Neuron (in vitro differentiated cells): ENCODE data around the gene CARMIL1.
A peak's percentile ranks its signal among the peaks of the same experiment; 100 is the strongest.

Experiments used
- H2AFZ ChIP-seq: one replicate; pipeline ENCODE4 v1.6.1; 2013; ENCODE audit warnings: low read depth, mild to moderate bottlenecking, inconsistent platforms, low read length, moderate library complexity
- H3K27me3 ChIP-seq: one replicate; pipeline ENCODE4 v1.6.1; 2013; ENCODE audit warnings: low read length; ENCODE audit not compliant: insufficient read depth
- H3K36me3 ChIP-seq: one replicate; pipeline ENCODE4 v1.6.1; 2013; ENCODE audit warnings: low read length; ENCODE audit not compliant: insufficient read depth
- H3K4me1 ChIP-seq: one replicate; pipeline ENCODE4 v1.6.1; 2013; ENCODE audit warnings: low read length; ENCODE audit not compliant: insufficient read depth
- H3K4me3 ChIP-seq: 2 replicates; pipeline ENCODE4 v1.5.1; 2013; ENCODE audit warnings: mild to moderate bottlenecking, low read length, moderate library complexity
- H3K9me3 ChIP-seq: one replicate; pipeline ENCODE4 v1.6.1; 2013; ENCODE audit warnings: low read length

CARMIL1 gene

DNA sequence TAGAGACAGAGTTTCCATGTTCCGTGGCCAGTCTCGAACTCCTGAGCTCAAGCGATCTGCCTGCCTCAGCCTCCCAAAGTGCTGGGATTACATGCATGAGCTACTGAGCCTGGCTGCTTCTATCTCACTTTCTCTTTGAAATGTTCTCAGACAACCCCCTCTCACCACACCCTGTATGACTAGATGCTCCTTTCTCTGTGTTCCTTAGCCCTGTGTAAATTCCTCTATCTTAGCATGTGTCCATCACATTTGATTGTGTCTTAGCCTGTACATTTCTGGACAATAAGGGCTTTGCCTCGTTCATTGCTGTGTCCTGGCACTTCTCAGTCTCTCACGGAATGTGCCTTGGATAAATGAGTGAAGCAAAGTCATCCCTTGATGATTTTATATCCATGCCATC lies 204.8 kb downstream of the CARMIL1 start:
- Histone ChIP-seq H2AFZ (no peak overlapping the region), H3K4me1 (no peaks in the 10 kb centered on the region), H3K27me3 (no peaks in the 10 kb centered on the region), H3K4me3 (no peak overlapping the region), H3K36me3 (no peaks in the 10 kb centered on the region), H3K9me3 (no peaks in the 10 kb centered on the region)

DNA sequence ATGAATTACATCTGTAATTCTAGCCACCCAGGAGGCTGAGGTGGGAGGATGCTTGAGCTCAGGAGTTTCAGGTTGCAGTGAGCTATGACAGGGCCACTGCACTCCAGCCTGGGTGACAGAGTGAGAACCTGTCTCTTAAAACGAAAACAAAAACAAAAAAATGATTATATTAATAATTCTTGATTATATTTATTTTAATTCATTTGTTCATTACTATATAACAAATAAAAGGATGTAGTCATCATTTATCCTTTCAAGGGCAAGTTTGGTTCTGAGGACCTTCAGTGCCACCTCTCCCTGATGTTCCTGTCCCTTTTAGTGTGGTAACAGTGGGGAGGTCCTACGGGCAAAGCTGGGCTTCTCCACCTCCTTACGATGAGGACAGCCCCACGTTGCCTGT lies 205.7 kb downstream of the CARMIL1 start:
- Histone ChIP-seq H3K4me1 (peaks cover 2% of the 10 kb centered on the region), H3K27me3 (no peaks in the 10 kb centered on the region), H3K4me3 (no peak overlapping the region), H2AFZ (no peak overlapping the region), H3K36me3 (no peaks in the 10 kb centered on the region), H3K9me3 (no peaks in the 10 kb centered on the region)

DNA sequence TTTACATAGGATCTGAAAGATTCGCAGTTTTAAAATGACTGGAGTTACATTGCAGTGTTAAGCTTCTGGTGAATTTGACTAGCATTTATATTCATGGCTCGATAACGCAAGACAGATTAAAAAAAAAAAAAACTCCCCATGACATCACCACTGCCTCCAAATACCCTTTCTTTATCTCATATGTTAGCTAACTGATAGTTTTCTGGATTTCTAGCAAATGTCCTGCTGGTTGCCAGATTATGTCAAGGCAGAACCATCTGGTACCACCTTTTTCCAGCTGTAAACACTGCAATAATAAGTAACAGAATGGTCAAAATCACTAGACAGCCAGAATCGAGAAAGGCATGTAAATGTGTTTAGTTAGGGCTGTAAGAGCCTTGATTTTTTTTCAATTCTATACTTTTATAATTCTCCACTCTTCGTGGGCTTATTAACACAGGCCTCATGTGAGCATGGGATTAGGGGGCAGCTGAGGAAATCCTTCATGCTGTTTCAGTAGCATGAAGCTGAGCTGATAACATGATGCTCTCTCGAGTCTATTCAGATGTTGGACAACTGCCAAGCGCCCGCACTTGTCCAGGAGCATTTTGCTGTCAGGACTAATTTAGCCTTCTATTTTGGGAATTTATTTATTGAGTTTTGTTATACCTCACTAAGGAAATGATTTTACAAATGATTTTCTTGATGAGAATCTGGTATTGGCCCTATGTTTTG lies 206.8 kb downstream of the CARMIL1 start:
- Histone ChIP-seq H3K36me3 (no peaks in the 10 kb centered on the region), H3K4me1 (peaks cover 3% of the 10 kb centered on the region), H3K9me3 (no peaks in the 10 kb centered on the region), H2AFZ (no peak overlapping the region), H3K27me3 (no peaks in the 10 kb centered on the region), H3K4me3 (no peak overlapping the region)

DNA sequence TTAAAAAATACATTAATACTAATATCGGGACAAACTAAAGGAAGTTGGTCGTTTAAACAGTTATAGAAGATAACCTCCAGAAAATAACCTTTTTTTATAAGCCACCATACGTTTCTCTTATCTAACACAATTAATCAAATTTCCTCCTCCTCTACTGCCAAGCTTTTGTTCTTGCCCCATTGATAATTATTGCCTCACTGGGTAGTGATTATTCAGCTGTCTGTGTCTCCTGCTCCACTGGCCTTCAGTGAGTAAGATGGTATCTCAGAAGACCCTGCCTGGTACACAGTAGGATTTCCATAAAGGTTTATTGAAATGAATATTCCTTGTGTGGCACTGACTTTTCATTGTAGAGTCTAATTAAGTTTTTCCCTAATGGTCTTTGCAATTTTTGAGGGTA lies 207.4 kb downstream of the CARMIL1 start:
- no peak overlapping the region for H2AFZ ChIP-seq
- H3K36me3 ChIP-seq: no peaks in the 10 kb centered on the region
- no peaks in the 10 kb centered on the region for H3K9me3 ChIP-seq
- H3K4me3 ChIP-seq: no peak overlapping the region
- peaks cover 3% of the 10 kb centered on the region for H3K4me1 ChIP-seq
- no peaks in the 10 kb centered on the region for H3K27me3 ChIP-seq

DNA sequence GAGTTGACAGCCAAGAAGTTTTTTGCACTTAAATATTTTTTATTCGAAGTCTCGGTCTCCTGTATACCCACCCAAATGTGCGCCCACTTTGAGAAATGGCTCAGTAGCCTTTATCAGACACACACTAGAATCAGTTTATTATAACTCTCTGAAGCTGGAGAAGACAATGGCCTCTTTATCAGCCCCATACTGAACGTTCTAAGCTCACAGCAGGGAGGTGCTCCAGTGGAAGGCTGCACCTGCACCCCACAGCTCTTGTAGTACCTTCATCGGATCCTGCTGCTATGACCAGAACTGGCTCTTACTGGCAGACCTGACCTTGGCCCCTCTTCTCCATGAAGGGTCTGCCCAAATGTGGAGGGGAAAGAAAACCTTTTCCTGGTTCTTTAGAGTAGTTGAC lies 207.8 kb downstream of the CARMIL1 start:
- Histone ChIP-seq H3K4me3 (no peak overlapping the region), H3K36me3 (no peaks in the 10 kb centered on the region), H3K4me1 (peaks cover 3% of the 10 kb centered on the region), H3K9me3 (no peaks in the 10 kb centered on the region), H3K27me3 (no peaks in the 10 kb centered on the region), H2AFZ (no peak overlapping the region)

DNA sequence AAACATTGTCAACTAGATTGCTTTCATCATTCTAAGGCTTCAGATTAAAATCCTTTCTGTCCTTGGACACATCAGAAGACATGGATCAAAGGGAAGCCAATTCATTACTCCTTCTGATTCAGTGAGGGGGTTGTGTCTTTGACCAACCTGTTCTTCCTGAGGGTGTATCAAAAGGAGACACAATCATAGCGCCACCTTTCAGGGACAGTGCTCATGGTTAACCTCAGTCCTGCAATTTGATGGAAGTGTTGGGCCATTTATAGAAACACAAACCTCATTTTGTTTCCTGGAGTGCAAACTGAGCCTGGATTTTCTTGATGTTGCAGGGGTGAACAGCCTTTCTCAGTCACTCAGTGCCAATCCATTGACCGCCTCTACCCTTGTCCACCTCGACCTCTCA lies 209.0 kb downstream of the CARMIL1 start:
- Histone ChIP-seq H3K4me3 (no peak overlapping the region), H3K36me3 (no peaks in the 10 kb centered on the region), H2AFZ (no peak overlapping the region), H3K27me3 (no peaks in the 10 kb centered on the region), H3K9me3 (no peaks in the 10 kb centered on the region), H3K4me1 (peaks cover 3% of the 10 kb centered on the region)

DNA sequence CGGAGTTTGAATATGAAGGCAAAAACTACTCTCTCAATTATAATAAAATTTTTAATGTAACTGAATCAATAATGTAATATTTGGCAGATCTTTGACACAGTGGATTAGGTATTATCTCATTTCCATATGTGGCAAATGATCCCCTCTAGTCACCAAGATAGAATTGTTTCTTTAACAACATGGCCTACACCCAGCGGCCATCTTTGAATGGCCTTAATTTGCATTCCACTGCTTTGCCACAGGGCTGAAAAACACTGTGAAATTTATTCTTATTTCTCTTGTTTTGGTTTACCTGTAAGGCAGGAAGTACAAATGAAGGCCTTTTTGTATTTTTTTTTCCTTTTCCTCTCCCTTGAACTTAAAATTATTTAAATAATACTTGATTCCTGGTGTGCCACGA lies 210.2 kb downstream of the CARMIL1 start:
- Histone ChIP-seq H2AFZ (no peak overlapping the region), H3K36me3 (no peaks in the 10 kb centered on the region), H3K27me3 (no peaks in the 10 kb centered on the region), H3K9me3 (no peaks in the 10 kb centered on the region), H3K4me3 (no peak overlapping the region), H3K4me1 (peaks cover 3% of the 10 kb centered on the region)

DNA sequence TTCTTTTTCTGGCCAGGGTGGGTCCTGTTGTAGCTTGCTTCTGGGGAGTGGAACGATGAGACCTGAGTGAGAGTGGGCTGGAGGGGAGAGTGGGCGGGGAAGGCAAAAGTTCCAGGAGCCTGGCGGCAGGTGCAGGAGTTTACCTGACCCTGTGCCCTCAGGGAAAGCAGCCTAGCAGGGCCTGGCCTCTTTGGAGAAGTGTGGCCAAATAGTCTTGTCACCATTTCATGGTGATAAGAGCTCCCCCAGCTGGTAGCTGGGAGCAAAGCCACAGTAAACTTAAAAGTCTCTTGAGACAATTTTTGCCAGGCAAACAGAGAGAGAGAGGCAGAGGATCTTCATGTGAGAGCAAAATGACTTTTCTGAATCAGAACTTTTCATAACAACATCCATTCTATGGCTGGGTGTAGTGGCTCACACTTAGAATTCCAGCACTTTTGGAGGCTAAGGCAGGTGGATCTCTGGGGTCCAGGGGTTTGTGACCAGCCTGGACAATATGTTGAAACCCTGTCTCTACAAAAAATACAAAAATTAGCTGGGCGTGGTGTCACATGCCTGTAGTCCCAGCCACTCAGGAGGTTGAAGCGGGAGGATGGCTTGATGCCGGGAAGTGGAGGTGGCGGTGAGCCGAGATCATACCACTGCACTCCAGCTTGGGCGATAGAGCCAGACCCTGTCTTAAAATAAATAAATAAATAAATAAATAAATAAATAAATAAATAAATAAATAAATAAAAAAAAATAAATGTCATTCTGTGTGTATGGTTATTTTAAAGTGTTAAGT lies 211.0 kb downstream of the CARMIL1 start:
- H3K36me3 ChIP-seq: no peaks in the 10 kb centered on the region
- no peaks in the 10 kb centered on the region for H3K27me3 ChIP-seq
- no peak overlapping the region for H2AFZ ChIP-seq
- no peak overlapping the region for H3K4me3 ChIP-seq
- H3K4me1 ChIP-seq: peaks cover 3% of the 10 kb centered on the region
- no peaks in the 10 kb centered on the region for H3K9me3 ChIP-seq

DNA sequence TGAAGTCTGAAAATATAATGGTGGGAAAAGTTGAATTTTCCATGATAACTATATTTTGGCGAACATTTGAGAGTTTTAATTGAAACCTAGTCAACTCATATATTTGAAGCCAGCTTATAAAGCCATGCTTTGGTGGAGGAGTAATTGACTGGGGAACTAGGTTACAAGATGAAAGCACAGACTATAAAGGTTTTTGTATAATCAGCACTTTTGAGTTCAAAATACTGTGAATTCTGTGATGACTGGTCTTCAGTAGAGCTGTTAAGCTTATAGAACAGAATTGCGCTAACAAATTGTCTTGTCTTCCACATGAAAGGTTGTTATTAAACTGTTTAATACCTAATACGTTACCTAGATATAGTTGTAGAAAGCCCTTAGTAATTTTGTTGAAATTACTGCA lies 213.8 kb downstream of the CARMIL1 start:
- no peaks in the 10 kb centered on the region for H3K9me3 ChIP-seq
- no peak overlapping the region for H2AFZ ChIP-seq
- peaks cover 13% of the 10 kb centered on the region for H3K4me1 ChIP-seq
- H3K4me3 ChIP-seq: no peak overlapping the region
- no peaks in the 10 kb centered on the region for H3K27me3 ChIP-seq
- no peaks in the 10 kb centered on the region for H3K36me3 ChIP-seq

DNA sequence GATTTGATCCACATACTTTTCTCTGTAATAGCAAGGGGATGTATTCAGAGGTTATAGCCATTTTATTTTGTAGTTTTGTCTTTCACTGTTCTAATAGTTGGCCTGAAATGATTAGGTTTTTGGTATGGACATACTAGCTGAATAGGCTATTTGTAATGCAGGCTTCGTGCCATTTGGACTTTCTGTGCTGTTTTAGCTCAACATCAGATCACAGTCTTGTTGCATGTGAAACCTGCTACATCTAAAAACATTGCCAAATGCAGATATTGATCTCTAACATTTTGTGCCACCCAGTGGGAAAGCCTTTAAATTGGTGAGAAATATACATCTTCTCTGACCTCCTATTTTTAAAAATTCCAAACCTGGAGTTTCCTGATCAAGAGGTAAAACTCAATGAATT lies 215.3 kb downstream of the CARMIL1 start:
- H3K4me3 ChIP-seq: no peak overlapping the region
- H3K9me3 ChIP-seq: no peaks in the 10 kb centered on the region
- peaks cover 27% of the 10 kb centered on the region for H3K4me1 ChIP-seq
- H2AFZ ChIP-seq: no peak overlapping the region
- H3K36me3 ChIP-seq: no peaks in the 10 kb centered on the region
- no peaks in the 10 kb centered on the region for H3K27me3 ChIP-seq

DNA sequence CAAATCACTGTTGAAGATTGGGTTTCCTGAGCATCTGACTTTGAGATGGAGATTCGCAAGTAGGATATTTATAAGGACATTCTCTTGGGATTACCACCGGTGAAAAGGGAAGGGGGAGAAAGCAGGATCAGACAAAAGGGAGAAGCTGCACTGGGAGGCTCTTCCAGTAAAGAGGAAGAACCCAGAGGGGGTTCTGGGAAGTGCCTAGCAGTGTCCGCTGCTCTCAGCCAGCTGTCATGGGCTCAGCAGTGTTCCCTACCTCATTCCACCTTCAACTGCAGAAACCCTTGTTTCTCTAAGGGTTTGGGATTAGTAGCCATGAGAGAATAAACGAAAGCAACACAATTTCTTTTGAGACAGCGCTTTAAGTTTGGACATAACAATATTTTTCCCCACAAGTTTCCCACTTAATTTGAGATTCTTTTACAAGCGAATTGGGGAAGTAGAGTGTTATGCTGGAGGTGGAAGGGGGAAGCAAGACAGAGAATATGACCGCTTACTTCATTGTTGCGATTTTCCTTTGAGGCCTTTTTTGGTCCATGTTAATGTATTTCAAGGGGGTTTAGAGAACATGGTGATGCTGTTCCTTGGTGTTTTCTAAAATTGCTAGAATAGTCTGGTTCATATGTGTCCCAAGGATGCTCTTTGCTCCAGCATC lies 218.3 kb downstream of the CARMIL1 start:
- Histone ChIP-seq H2AFZ (no peak overlapping the region), H3K9me3 (no peaks in the 10 kb centered on the region), H3K4me3 (no peak overlapping the region), H3K4me1 (peaks cover 41% of the 10 kb centered on the region), H3K36me3 (no peaks in the 10 kb centered on the region), H3K27me3 (no peaks in the 10 kb centered on the region)

DNA sequence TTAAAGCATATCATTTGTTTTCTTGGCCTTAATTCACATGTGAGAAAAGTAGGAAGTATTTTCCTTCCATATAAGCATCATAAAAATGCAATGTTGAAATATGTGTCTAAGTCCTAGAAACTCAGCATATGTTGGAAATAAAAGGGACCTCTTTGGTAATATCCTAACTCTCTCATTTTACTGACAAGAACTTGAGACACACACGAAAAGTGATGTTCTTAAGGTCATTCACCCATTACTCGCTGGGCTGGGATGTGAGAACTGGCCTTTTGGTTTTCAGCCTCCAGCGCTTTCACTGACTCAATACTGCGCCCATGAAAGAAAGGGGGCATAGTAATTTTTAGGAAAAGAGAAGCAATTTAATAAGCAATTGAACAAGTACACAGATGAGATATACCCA lies 219.3 kb downstream of the CARMIL1 start:
- Histone ChIP-seq H3K4me3 (no peak overlapping the region), H3K36me3 (no peaks in the 10 kb centered on the region), H2AFZ (no peak overlapping the region), H3K4me1 (peaks cover 41% of the 10 kb centered on the region), H3K27me3 (no peaks in the 10 kb centered on the region), H3K9me3 (no peaks in the 10 kb centered on the region)

DNA sequence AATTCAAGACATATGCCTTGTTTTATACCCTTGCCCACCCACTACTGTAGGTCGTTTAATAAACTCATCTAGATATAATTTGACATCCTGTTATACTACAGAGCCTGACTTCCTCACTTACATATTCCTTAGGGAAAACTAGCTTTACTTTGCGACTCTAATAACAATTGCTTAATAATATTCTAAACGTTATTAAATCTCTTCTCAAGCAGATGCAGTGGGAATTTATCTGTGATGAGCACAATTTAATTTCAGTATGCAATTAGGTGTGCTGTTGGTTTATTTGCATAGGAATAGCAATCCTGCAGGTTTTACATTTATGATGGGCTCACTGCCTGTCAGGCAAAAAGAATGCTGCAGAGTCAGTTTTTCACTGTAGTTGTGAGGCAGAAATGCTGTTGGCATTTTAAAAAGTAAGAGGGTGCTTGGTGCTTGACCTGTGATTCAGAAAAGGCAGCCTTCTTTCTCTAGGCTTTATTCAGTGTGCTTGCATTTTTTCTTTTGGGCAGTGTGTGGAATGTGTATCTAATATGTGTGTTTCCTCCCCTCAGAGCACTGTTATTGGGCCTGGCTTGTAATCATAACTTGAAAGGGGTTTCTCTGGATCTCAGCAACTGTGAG lies 220.6 kb downstream of the CARMIL1 start:
- Histone ChIP-seq H3K27me3 (no peaks in the 10 kb centered on the region), H3K36me3 (no peaks in the 10 kb centered on the region), H2AFZ (no peak overlapping the region), H3K9me3 (no peaks in the 10 kb centered on the region), H3K4me1 (peaks cover 46% of the 10 kb centered on the region), H3K4me3 (peak overlapping the region; percentile 14)
